Fibroblast of skin of back (primary cell): ENCODE data around the gene MS4A15.
"Not testable (repeated sequence)": the region's sequence is repeated elsewhere in the genome, so short reads cannot be mapped to it uniquely, and the experiment has no call there.

Source experiments
- DNase-seq: peaks from one replicate; pipeline ENCODE4 v3.0.0-alpha.2; 2013

MS4A15 gene

GRCh38 chr11:60809249-60809648, 52.6 kb downstream of the MS4A15 start:
- no peak for DNase-seq

DNA sequence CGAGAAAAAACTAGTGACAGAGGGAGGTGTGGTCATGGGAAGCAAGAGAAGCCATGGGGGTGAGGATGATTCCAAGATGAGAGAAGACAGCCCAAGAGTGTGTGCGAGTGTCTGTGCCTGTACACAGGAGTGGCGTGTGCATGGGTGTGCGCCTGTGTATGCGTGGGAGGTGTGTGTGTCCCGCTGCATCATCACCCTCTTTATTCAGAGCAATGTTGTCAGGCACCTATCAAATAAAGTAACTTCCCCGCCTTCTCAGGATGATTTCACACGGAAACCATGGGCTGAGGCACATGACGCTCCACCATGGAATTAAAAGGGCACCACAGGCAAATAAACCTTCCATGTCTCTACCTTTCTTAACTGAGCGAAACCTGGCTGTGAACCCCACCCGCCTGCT, 53.0 kb downstream of the MS4A15 start:
- no peak for DNase-seq

GRCh38 chr11:60810151-60810550, 53.5 kb downstream of the MS4A15 start:
- DNase-seq = no peak

DNA sequence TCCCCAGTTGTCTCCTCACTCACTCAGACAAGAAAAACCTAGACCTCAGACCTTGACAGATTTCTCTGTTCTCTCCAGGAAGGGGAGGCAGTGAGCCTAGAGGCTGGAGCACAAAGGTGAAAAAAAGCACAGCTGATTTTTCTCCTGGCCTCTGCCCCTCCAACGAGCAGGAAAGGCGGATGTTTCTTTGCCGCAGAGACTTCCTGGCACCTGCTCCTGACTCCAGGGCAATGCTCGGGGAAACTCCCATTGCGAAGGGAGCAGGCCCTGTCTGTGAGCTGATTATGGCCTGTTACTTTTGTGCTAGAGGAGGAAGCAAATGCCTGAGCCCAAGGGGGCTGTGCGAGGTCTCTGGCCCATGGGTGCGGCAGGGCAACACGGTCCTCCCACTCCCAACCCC, 53.9 kb downstream of the MS4A15 start:
- DNase-seq = no peak

DNA sequence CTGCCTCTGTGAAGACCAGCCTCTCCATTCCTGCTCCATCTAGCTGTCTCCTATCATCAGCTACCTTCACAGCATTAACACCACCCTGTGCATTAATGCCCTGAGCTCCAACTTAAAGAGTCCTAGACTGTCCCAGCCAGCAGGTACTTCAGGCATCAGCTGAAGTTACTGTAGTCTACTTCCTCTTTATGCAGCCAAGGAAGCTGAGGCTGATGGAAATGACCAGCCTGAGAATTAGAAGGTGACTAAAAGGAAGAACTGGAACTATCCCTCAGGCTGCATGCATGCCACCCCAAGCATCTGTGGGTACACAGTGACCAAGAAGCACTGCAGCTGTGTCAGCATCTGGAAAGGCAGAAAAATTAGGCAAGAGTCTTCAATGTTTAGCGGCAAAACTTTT, 56.7 kb downstream of the MS4A15 start:
- DNase-seq = no peak

- DNase-seq = no peak
Observed at GRCh38 chr11:60814112-60814511, 57.4 kb downstream of the MS4A15 start.

- DNase-seq = no peak
Observed at GRCh38 chr11:60816590-60817157, 60.0 kb downstream of the MS4A15 start.

DNA sequence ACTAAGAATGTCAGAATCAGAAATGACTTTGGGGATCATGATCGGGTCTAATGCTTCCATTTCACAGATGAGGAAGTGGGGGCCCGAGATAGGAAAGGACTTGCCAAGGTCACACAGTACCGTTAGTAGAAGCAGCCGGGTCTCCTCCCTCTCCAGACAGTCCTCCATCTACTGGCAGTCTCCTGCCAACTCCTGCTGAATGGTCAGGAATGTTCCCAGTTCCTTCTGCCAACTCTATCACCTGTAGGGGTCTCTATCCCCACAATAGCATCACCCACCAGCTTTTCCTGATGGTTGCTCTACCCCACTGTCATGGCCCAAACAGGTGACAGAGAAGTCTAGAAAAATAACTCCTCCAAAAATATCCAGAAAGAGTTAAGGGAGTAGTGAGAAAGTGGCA, 61.4 kb downstream of the MS4A15 start:
- DNase-seq = no peak

DNA sequence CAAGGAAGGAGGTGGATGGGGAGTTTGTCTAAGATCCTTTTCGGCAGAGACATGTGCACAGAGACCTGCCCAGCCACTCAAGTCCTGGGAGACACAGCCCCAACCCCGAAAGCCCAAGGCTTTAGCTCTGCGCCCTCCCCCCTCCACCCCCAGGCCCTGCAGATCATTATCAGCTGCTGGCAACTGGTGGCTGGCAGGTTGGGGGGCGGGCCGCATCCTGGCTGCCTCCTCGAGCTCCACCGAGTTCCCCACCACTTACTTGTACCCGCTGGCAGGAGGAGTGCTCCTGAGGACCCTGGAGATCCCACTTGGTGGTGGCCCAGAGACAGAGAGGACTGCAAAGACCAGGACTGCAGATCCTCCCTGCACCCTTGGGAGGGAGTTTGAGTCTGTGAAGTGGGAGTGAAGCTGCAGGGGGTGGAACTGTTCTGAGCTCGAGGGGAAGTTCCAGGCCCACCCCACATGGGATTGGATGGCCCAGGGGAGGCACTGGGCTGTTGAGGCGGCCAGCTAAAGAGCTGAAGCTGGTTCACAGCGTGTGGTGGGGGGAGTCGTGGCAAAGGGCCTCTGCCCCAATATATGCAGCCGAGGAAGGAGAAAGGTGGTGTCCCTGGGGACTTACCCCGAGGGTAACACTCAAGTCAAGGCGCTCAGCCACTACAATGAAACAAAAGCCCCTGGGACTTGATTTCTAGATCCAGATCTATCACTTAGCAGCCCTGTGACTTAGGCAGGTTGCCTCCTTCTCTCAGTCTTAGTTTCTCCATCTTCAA, 65.3 kb downstream of the MS4A15 start:
- no peak for DNase-seq

- DNase-seq = not testable (repeated sequence)
Observed at GRCh38 chr11:60823745-60824306, 67.2 kb downstream of the MS4A15 start.

DNA sequence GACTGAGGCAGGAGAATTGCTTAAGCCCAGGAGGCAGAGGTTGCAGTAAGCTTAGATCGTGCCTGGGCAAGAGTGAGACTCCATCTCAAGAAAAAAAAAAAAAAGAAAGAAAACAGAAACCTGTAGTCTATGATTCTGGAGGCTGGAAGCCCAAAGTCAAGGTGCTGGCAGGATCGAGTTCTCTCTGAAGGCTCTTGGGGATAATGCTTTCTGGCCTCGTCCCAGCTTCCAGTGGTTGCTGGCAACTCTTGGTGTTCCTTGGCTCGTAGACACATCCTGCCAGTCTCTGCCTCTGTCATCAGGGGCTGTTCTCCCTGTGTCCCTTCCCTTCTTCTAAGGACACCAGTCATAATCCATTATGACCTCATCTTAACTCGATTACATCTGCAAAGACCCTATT, 68.5 kb downstream of the MS4A15 start:
- DNase-seq = no peak

DNA sequence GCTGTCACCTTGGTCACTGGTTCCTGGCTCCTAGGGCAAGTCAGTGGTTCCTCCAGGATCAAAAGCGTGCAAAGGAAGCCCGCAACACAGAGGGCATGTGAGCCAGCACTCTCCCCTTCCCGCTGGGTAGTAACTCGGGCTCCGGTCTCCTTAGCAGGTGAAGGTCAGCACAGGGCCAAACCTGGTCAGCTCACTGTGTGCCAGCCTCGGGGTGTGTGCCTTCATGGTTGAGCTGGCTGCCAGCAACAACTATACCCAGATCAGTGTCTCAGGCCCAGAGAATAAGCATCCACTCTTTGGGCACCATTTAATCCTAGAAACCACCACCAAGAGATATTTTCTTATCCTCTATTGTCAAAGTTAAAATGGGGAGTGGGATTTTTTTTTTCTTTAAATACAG, 69.1 kb downstream of the MS4A15 start:
- no peak for DNase-seq
